Stimulated activated CD8-positive, alpha-beta memory T cell treated with anti-CD3 and anti-CD28 coated beads, Interleukin-15, amount 100 ng/mL, for 1 hour (primary cell): ENCODE data around the gene FBXL15.
"Not testable (repeated sequence)": the region's sequence is repeated elsewhere in the genome, so short reads cannot be mapped to it uniquely, and the experiment has no call there.

Experiments used
- DNase-seq: peaks from one replicate; pipeline ENCODE4 v3.0.0-alpha.2; 2020; ENCODE audit warnings: low read depth

FBXL15 gene

GRCh38 chr10:102431452-102432124, 11.0 kb downstream of the FBXL15 start:
- no peak for DNase-seq

- DNase-seq = peak; percentile 92
Measured at GRCh38 chr10:102432162-102432950, 11.7 kb downstream of the FBXL15 start, which contains the start of gene CUEDC2. Gene CUEDC2 (minus strand): TSS chr10:102432574. CDS start chr10:102425188, 7,386 bp downstream.

- no peak for DNase-seq
Measured at GRCh38 chr10:102433619-102434046, 13.0 kb downstream of the FBXL15 start.

DNA sequence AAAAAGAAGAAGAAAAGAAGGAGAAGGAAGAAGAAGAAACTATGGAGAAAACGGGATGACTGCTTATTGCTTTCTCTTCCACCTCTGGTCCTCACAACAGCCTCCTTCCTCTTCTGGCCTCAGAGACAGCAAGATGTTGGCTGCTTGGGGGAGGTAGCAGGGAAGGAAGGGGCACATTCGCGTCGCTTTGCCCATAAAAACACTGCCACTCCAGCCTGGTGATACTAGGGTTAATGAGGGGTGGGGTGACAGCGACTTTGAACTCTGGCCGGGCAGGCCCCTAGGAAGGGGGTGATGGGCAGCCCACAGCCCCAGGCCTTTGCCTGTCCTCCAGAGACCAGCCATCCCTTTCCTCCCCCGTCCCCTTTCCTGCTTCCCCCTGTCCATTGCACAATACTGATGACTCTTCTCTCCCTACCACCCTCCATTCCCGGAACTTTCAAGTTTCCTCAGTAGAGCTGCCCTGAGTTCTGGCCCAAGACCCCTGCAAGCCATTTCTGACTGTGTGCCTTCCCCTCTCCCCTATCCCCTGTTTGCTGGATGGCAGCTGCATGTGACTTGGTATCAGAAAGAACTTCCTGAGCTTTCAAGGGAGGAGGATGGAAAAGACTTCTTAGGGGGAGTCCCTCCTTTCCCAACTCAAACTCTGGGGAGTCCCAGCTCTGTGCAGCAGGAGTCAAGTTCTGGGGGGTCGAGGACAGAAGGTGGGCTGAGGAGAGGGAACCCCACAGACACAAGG, 13.9 kb downstream of the FBXL15 start:
- no peak for DNase-seq

GRCh38 chr10:102435133-102435497, 14.5 kb downstream of the FBXL15 start:
- no peak for DNase-seq

DNA sequence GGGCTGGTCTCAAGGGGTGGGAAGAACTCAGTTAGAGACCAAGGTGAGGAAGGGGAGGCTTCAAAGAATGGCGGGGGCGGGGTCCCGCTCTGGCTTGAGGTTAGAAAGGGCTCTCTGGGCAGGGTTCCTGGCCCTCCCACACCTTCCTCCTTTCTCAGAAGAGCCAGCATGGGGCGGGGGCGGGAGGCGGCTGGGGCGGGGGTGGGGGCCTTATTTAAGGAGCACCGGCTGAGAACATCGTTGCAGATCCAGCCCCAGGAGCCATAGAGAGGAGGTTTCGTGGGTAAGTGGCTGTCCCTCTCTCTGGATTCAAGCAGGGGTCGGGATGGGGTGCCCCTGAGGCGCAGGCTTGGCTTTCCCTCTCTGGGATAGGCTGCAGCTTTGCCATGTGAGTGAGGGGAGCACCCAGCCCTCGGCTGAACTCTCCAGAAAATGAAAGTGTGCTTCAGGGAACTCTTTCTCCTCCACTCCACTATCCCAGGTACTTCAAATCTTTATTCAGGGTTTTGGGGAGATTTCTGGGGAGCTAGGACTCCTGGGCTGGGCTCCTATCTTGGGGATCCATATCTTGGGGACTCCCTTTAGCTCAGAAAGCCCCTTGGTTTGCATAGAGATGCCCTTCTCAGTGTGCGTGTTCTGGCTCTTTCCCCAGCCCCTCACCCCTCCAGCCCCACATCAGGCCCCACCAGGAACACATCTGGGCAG, 15.0 kb downstream of the FBXL15 start:
- no peak for DNase-seq

- DNase-seq = no peak
Measured at GRCh38 chr10:102436312-102436711, 15.7 kb downstream of the FBXL15 start.

DNA sequence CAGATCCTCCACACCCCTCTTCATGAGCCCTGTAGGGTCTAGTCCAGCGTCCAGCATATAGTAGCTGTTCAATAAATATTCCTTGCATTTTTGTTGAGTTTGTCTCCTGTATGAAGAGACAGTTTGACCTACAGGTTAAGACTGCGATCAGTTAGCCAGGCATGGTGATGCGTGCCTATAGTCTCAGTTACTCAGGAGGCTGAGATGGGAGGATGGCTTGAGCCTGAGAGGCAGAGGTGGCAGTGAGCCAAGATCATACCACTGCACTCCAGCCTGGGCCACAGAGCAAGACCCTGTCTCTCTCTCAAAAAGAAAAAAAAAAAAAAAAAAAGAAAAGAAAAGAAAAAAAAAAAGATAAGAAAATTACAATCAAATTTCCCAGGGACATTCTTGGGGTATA, 16.9 kb downstream of the FBXL15 start:
- no peak for DNase-seq

DNA sequence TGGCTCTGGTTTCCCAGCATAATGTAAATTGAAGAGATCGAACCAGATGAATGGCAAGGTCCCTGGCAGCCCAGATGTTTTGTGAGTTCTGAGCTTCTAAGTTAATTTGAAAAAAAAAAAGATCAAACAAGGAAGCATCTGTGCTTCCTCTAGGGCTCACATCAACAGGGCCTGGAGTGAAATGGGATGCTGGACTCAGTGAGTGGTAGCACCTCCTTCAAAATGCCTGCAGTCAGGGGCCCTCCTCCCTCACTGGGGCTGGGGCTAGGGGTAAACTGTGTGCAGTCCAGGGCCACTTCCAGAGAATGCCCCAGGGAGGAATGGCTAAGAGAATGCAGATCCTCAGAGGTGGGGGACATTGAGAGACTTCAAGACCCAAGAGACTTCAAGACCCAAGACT, 17.7 kb downstream of the FBXL15 start:
- no peak for DNase-seq

GRCh38 chr10:102444851-102445250, 24.2 kb downstream of the FBXL15 start:
- DNase-seq = no peak

- peak; percentile 76 for DNase-seq
Measured at GRCh38 chr10:102449321-102450123, 28.9 kb downstream of the FBXL15 start.

DNA sequence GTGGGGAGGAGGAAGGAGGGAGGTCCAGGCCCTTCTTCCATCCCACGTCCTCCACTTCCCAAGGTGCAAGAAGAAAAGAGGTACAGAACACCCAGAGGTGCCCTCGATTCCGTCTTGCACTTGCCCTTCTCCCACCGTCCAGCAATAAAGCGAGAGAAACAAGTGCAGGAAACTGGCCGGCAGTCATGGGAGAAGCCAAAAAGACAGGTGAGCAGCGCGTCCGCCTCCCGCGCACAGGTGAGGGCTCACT, 29.4 kb downstream of the FBXL15 start:
- DNase-seq = no peak

GRCh38 chr10:102450374-102451104, 29.9 kb downstream of the FBXL15 start:
- peak; percentile 61 for DNase-seq

- DNase-seq = no peak
Measured at GRCh38 chr10:102451105-102451969, 30.7 kb downstream of the FBXL15 start, which contains the start of gene C10orf95. Gene C10orf95 (minus strand): TSS chr10:102451543. CDS start chr10:102451093, 450 bp downstream.

DNA sequence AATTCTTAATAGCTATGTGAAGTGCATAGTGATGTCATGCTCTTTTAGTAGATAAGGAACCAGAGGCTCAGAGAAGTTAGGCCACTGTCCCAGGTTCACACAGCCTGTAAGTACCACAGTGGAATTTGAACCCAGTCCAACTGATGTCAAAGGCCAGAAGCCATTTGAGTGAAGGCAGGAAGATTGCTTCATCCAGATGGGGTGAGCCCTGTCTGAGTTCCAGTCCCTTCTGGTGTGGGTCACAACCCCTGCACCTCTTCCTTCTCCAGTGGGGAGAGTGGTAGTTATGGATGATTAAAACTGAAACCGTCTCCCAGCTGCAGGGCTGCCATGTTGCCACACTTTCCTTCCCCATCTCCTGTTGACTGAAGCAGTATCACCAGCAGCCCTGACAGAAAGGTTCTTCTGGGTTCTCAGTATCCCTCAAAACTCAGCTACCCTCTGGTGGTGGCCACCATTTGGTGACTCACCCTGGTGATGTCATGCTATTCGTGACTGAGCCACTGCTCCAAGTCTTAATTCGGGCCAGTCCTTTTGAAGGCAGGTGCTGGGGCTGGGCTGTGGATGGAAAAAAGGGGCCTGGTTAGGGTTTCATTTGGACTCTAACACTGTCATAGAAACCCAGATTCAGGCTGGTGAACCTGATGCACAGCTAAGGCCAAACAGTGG, 32.2 kb downstream of the FBXL15 start:
- no peak for DNase-seq

DNA sequence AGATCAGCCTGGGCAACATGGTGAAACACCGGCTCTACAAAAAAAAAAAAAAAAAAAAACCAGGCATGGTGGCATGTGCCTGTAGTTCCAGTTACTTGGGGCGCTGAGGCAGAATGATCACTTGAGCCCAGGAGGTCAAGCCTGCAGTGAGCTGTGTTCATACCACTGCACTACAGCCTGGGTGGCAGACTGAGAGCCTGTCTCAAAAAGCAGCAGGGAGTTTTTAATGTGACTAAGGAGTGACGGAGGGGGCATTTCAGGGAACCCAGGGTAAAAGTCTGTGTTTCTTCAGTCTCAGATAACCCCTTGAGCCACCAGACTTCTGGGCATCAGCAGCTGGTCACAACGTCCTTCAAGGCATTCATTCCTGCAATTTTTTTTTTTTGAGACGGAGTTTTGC, 32.9 kb downstream of the FBXL15 start:
- DNase-seq = no peak

DNA sequence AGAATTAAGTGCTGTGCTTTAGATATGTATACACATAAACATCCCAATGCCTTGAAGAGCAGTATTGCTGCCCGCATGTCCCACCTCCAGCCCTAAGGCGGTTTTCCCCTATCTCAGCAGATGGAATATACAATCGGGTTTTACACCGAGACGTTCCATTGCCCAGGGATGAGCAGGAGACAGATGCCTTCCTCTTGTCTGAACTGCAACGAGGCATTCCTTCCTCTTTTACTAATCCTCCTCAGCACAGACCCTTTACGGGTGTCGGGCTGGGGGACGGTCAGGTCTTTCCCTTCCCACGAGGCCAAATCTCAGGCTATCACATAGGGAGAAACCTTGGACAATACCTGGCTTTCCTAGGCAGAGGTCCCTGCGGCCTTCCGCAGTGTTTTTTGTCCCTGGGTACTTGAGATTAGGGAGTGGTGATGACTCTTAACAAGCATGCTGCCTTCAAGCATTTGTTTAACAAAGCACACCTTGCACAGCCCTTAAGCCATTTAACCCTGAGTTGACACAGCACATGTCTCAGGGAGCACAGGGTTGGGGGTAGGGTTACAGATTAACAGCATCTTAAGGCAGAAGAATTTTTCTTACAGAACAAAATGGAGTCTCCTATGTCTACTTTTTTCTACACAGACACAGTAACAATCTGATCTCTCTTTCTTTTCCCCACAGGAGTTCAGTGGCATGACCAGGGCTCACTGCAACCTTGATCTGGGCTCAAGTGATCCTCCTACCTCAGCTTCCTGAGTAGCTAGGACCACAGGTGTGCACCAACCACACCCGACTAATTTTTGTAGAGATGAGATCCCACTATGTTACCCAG, 34.2 kb downstream of the FBXL15 start:
- not testable (repeated sequence) for DNase-seq

DNA sequence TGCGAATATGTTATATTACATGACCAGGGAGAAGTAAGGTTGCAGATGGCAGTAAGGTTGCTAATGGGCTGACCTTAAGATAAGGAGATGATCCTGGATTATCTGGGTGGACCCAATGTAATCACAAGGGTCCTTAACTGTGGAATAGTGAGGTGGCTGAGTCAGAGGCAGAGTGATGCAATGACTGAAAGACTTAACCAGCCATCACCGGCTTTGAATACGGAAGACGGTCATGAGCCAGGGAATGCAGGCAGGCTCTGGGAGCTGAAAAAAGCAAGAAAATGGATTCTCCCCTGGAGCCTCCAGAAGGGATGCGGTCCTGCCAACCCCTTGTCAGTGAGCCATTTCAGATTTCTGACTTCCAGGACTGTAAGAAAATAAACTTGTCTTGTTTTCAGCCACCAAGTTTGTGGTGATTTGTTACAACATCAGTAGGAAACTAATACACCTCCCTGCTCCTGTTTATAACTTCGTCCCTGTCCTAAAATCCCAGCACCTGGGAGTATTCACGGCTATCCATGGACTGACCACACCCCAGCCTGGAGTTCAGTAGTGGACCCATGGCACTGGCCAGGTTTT, 35.3 kb downstream of the FBXL15 start:
- no peak for DNase-seq
